ENCODE measurements around the gene CBFA2T2. TPM values are rescaled to one million over a fixed set of nuclear protein-coding genes. Genes with fewer than 3 reads are reported as not detected.

Gene CBFA2T2
- total RNA-seq, 1 experiment from 2014 or later = 20.0 TPM

GRCh38 chr20:33689493-33689892, 199.6 kb downstream of the CBFA2T2 start:
- Histone ChIP-seq H3K4me3 (no peak overlapping the region), H3K9me2 (ENCODE audit: insufficient read depth) (no peaks in the 10 kb centered on the region), H3K27me3 (ENCODE audit: insufficient read depth, low read depth) (no peaks in the 10 kb centered on the region), H3K79me2 (ENCODE audit: low read depth) (peaks cover 11% of the 10 kb centered on the region), H2AFZ (no peak overlapping the region), H4K20me1 (ENCODE audit: insufficient read depth) (no peaks in the 10 kb centered on the region), H3K36me3 (ENCODE audit: low read depth) (no peaks in the 10 kb centered on the region), H3K4me2 (peak overlapping the region; percentile 48; the same call in 1 of the 2 replicates), H3K27ac (no peak overlapping the region), H3K9me3 (ENCODE audit: insufficient read depth, low read depth) (no peaks in the 10 kb centered on the region), H3K4me1 (replicated peaks; ENCODE audit: insufficient read depth) (peaks cover 25% of the 10 kb centered on the region), H3F3A (ENCODE audit: insufficient read depth, low read depth) (peaks cover 16% of the 10 kb centered on the region; the same call in 1 of the 2 replicates)
- no peak for TF ChIP-seq CTCF (conservative IDR thresholded peaks at IDR 0.05)
- no peak for TF ChIP-seq EZH2 (IDR thresholded peaks at IDR 0.05; ENCODE audit: low read depth)
- BruUV-seq (replicated peaks) = no TSS peak
- CTCF ChIA-PET = no interaction called here
- intact Hi-C loops (cut with micrococcal nuclease; ENCODE audit: unreplicated experiment) = no loop called here
- DNase-seq = no peak
- POLR2A ChIA-PET (ENCODE audit: unreplicated experiment) = no interaction called here

- H3K27ac ChIP-seq = no peak overlapping the region
- H3K36me3 ChIP-seq (ENCODE audit: low read depth) = no peaks in the 10 kb centered on the region
- CTCF ChIA-PET = interaction anchor here (0.6 kb wide), 1 partner anchor 36 kb away, joined by 3 read pairs; no protein-coding TSS in a partner anchor
- H3K9me3 ChIP-seq (ENCODE audit: insufficient read depth, low read depth) = no peaks in the 10 kb centered on the region
- BruUV-seq (replicated peaks) = no TSS peak
- TF ChIP-seq EZH2 (IDR thresholded peaks at IDR 0.05; ENCODE audit: low read depth) (no peak), CTCF (conservative IDR thresholded peaks at IDR 0.05) (no peak)
- H3K4me3 ChIP-seq = no peak overlapping the region
- POLR2A ChIA-PET (ENCODE audit: unreplicated experiment) = interaction anchor here (0.6 to 0.7 kb wide), 2 partner anchors 229 to 496 kb away, joined by 5 to 14 read pairs; no protein-coding TSS in a partner anchor
- H3K27me3 ChIP-seq (ENCODE audit: insufficient read depth, low read depth) = no peaks in the 10 kb centered on the region
- H3K4me1 ChIP-seq (replicated peaks; ENCODE audit: insufficient read depth) = peaks cover 20% of the 10 kb centered on the region
- peaks cover 14% of the 10 kb centered on the region; the same call in 1 of the 2 replicates for H3F3A ChIP-seq (ENCODE audit: insufficient read depth, low read depth)
- H3K4me2 ChIP-seq = peak overlapping the region; percentile 48
- DNase-seq = peak in 1 of 2 experiments; percentile 39
- H3K9me2 ChIP-seq (ENCODE audit: insufficient read depth) = no peaks in the 10 kb centered on the region
- no peaks in the 10 kb centered on the region for H4K20me1 ChIP-seq (ENCODE audit: insufficient read depth)
- no peak overlapping the region for H2AFZ ChIP-seq
- intact Hi-C loops (cut with micrococcal nuclease; ENCODE audit: unreplicated experiment) = no loop called here
- peaks cover 6% of the 10 kb centered on the region for H3K79me2 ChIP-seq (ENCODE audit: low read depth)
These were observed 200.1 kb downstream of the CBFA2T2 start for GRCh38 chr20:33689973-33690372.

- CTCF ChIA-PET = no interaction called here
- Histone ChIP-seq H3K27me3 (ENCODE audit: insufficient read depth, low read depth) (no peaks in the 10 kb centered on the region), H2AFZ (no peak overlapping the region), H3K9me3 (ENCODE audit: insufficient read depth, low read depth) (no peaks in the 10 kb centered on the region), H4K20me1 (ENCODE audit: insufficient read depth) (no peaks in the 10 kb centered on the region), H3K27ac (no peak overlapping the region), H3K79me2 (ENCODE audit: low read depth) (no peaks in the 10 kb centered on the region), H3K4me2 (no peak overlapping the region), H3K9me2 (ENCODE audit: insufficient read depth) (no peaks in the 10 kb centered on the region), H3K4me3 (no peak overlapping the region), H3K4me1 (replicated peaks; ENCODE audit: insufficient read depth) (peaks cover 9% of the 10 kb centered on the region), H3F3A (ENCODE audit: insufficient read depth, low read depth) (no peaks in the 10 kb centered on the region), H3K36me3 (ENCODE audit: low read depth) (no peaks in the 10 kb centered on the region)
- BruUV-seq (replicated peaks) = no TSS peak
- DNase-seq = no peak
- intact Hi-C loops (cut with micrococcal nuclease; ENCODE audit: unreplicated experiment) = no loop called here
- POLR2A ChIA-PET (ENCODE audit: unreplicated experiment) = no interaction called here
- TF ChIP-seq CTCF (conservative IDR thresholded peaks at IDR 0.05) (no peak), EZH2 (IDR thresholded peaks at IDR 0.05; ENCODE audit: low read depth) (no peak)
These were observed 203.4 kb downstream of the CBFA2T2 start for GRCh38 chr20:33693289-33693688.
